NCI-H2171 treated with DMSO at 0.1 percent for 48 hours (cell line): ENCODE measurements around the gene PPP4C.

Experiments used
- DNase-seq: peaks from one replicate; lab custom pipeline; 2025; lab: John Stamatoyannopoulos, UW

Gene PPP4C

GRCh38 chr16:30127993-30128392, 52.2 kb downstream of the PPP4C start:
- DNase-seq = no peak

- DNase-seq = peak; percentile 67
Observed at GRCh38 chr16:30131869-30132475, 56.2 kb downstream of the PPP4C start.

GRCh38 chr16:30132591-30132990, 56.8 kb downstream of the PPP4C start:
- no peak for DNase-seq
